Heart left ventricle (tissue), 13 donors: ENCODE data around the gene GGT7.

Source experiments
- CTCF ChIP-seq, 12 donors: fragments of 200-600 bp; sonication (generic) in 4 of 12; IDR thresholded peaks; one replicate each; pipeline versions ENCODE4 v1.5.0 to v1.8.0; 2018 to 2022; ENCODE audit warnings: antibody characterized with exemption in 12 of 12, mild to moderate bottlenecking in 5 of 12
- POLR2A ChIP-seq, 2 donors: fragments of 450-650 bp; IDR thresholded peaks; one replicate each; pipeline ENCODE4 v1.6.1; 2017; ENCODE audit warnings: antibody characterized with exemption in 2 of 2, mild to moderate bottlenecking in 2 of 2, moderate library complexity in 2 of 2
- donor health status: ischemic (EF 13 %, LVEDD 7.1; RV severe dilation, severe dysfunction).
- donor health status: DM: no; HTN: yes; CAD: no.
- donor health status: DM: no; HTN: no; CAD: no.
- donor health status: ischemic (EF 25% LVEDD 6.9; RV normal size, moderate dysfunction).
- donor health status: ischemic (EF 25% LVEDD 5.7; RV mildly dilated, moderate dysfunction).
- donor health status: ischemic (EF 35%, LVEDD 5.7; RV mildly dilated, moderate dysfunction).
- donor health status: nonischemic (EF 11% LVEDD 7.7; RV severe dilation, severe dysfunction).
- donor health status: DM: yes; HTN: yes; CAD: no.
- donor health status: PGD.
- donor health status: ischemic (EF 29% LVEDD 5.4; RV normal size, mild dysfunction).
- donor health status: nonischemic (EF 23%, LVEDD 6.1; RV moderate dilation, normal function).

- TF ChIP-seq CTCF (IDR thresholded peaks at IDR 0.05) (no peak), POLR2A (IDR thresholded peaks at IDR 0.05) (no peak)
Measured at GRCh38 chr20:34895465-34895864, 22.8 kb upstream of the GGT7 start.
